GM12873 (cell line): Measurements from ENCODE around the gene OSBPL6.

Source experiments
- TF ChIP-seq, protein P1 (sequence below): IDR thresholded peaks from 2 replicates; pipeline ENCODE4 v1.5.1; 2012; ENCODE audit warnings: low read depth, mild to moderate bottlenecking, moderate library complexity, low read length, control low read depth; ENCODE audit not compliant: insufficient read depth; ENCODE audit errors: missing control alignments

Gene OSBPL6

DNA sequence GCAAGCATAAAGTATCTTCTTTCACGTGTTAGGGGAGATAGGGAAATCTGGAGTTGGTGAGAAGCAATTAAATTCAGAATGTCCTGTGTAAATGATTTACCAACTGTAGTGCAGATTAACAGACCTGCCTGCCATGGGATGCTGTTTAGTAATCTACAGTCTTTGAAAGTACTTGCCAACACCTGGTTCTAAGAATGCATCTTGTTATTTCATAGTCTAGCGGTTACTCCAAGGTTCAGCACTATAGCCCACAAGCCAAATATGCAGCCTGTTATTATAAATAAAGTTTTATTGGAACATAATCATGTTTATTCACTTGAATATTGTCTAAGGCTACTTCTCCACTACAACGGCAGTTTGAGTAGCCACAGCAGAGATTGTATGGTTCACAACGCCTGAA is 100.8 kb downstream of the OSBPL6 start:
- TF ChIP-seq, protein P1, sequence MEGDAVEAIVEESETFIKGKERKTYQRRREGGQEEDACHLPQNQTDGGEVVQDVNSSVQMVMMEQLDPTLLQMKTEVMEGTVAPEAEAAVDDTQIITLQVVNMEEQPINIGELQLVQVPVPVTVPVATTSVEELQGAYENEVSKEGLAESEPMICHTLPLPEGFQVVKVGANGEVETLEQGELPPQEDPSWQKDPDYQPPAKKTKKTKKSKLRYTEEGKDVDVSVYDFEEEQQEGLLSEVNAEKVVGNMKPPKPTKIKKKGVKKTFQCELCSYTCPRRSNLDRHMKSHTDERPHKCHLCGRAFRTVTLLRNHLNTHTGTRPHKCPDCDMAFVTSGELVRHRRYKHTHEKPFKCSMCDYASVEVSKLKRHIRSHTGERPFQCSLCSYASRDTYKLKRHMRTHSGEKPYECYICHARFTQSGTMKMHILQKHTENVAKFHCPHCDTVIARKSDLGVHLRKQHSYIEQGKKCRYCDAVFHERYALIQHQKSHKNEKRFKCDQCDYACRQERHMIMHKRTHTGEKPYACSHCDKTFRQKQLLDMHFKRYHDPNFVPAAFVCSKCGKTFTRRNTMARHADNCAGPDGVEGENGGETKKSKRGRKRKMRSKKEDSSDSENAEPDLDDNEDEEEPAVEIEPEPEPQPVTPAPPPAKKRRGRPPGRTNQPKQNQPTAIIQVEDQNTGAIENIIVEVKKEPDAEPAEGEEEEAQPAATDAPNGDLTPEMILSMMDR = no peak

DNA sequence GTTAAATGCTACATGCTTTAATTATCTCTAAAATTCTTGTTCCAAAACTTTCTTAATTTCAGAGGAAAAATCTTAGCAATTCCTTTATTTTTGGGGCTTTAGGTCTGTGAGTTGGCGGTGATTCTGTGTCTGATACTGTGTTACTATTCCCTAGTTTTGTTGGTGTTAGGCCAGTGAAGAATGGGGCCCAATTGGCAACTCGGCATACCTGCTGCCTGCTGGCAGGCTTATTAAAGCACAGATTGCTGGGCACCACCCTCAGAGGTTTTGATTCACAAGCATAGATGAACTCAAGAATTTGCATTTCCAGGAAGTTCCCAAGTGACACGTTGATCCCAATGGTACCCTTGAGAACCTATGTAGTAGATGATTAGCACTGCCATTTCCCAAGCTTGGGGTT is 101.6 kb downstream of the OSBPL6 start:
- TF ChIP-seq, protein P1 = no peak

DNA sequence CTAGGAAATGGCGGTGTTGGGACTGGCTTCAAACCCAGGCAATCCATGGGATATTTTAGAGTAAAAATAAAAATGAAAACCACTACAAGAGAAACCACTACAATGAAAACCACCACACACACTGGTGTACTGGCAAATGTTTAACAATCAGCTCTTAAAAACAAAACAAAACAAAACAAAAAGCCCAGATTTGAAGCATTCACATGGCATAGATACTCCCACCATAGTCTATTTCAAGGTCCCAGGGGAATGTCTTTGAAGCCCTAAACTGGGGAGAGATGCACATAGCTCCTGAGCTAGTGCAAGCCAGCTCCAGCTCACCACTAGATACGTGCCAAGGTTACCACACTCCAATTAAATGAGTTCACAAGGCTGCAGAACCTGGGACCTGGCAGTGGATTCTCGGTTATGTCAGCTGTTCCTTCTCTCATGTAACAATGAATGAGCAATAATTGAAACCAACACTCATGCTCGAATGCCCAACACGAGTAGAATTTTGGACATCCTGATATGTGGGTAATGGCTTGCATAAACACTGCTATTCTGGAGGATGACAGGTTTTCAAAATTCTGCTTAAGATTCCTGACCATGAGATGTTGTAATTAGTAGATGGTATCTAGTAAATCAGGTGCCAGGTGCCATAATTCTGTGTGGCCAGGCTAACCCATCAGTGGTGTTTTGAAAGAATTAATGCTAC is 102.2 kb downstream of the OSBPL6 start:
- TF ChIP-seq, protein P1 = no peak

DNA sequence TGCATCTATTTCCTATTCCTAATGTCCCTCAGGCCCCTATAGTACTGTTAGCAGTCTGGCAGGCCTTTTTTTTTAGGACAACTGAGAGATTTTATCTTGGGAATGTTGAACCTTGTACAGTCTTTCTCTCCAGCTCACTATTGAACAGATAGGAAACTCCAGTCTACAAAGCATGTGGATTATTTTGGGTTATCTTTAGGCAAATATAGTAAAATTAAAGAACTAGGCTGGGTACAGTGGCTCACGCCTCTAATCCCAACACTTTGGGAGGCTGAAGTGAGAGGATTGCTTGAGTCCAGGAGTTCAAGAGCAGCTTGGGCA is 102.7 kb downstream of the OSBPL6 start:
- TF ChIP-seq, protein P1 = no peak

DNA sequence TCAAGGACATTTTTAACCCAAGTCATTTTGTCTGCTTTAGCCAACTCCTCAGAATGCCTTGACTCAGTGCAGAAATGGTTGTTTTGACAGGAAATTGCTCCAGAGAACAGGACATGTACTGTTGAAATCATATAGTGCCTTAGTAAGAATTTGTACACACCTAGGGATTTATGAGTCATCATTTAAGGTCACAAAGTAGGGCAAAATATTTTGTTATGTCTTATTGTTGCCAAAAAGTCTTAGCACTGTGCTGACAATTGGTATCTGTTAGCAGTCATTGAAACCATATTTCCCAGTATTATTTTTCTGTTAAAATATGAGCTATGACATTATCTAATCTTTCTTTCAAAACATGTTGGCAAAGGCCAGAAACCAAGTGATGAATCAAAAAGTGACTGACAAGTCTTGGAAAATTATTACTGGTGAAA is 104.5 kb downstream of the OSBPL6 start:
- TF ChIP-seq, protein P1 = no peak

DNA sequence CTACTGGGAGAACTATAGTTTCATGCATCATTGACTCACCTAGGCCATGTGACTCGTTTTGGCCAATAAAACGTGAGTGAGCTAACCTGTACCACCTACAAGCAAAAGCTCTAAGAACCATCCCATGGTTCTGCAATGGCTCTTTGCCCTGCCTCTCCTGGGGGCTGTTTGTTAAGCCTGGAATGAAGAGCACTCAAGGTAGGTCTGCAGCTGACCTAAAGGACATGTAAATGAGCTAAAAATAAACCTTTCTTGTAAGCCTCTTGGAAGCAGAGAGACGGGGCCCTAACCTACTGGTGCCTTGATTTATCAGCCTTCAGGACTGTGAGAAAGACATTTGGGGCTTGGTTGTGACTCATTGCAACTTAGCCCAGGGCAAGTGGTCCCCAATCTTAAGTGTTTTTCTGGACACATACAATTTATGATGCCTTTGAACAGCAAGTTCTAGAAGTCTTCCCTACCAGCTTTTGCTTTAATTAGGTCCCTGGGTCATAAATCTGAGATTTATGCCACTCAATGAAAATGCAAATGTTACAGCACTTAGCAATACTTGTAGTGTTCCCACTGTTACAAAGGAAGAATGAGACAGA is 107.4 kb downstream of the OSBPL6 start:
- TF ChIP-seq, protein P1 = no peak

DNA sequence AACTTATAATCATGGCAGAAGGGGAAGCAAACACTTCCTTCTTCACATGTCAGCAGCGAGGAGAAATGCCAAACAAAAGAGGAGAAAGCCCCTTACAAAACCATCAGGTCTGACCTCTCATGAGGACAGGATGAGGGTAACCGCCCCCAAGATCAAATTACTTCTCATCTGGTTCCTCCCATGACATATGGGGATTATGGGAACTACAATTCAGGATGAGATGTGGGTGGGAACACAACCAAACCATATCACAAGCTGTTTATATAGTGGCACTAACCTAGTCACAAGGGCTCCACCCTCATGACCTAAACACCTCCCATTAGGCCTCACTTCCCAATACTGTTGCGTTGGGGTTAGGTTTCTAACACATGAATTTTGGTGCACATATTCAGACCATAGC is 110.0 kb downstream of the OSBPL6 start:
- TF ChIP-seq, protein P1 = no peak
